Upper lobe of left lung (tissue), 4 donors: ENCODE measurements around the gene UBC.

ENCODE experiments used
- CTCF ChIP-seq, 6 experiments: fragments of 450-650 bp in 4 of 6; fragments of 200-600 bp in 2 of 6; sonication (generic) in 2 of 6; IDR thresholded peaks; one replicate each; pipeline ENCODE4 v1.5.1; 2016 to 2019; ENCODE audit warnings: antibody characterized with exemption in 6 of 6
- POLR2A ChIP-seq, 4 donors: fragments of 450-650 bp; IDR thresholded peaks; one replicate each; pipeline ENCODE4 v1.5.1; 2016 to 2017; ENCODE audit warnings: antibody characterized with exemption in 4 of 4, mild to moderate bottlenecking in 2 of 4
- POLR2AphosphoS5 ChIP-seq, 2 donors: sonication (generic); formaldehyde crosslinking; IDR thresholded peaks; one replicate each; pipeline ENCODE4 v1.5.1; 2017; ENCODE audit warnings: antibody characterized with exemption in 2 of 2

- TF ChIP-seq CTCF (IDR thresholded peaks at IDR 0.05) (no peak), POLR2A (IDR thresholded peaks at IDR 0.05) (no peak), POLR2AphosphoS5 (IDR thresholded peaks at IDR 0.05) (no peak)
Measured at GRCh38 chr12:124949779-124950728, 35.6 kb upstream of the UBC start.
